ENCODE data around the gene PDIA4.

DNA sequence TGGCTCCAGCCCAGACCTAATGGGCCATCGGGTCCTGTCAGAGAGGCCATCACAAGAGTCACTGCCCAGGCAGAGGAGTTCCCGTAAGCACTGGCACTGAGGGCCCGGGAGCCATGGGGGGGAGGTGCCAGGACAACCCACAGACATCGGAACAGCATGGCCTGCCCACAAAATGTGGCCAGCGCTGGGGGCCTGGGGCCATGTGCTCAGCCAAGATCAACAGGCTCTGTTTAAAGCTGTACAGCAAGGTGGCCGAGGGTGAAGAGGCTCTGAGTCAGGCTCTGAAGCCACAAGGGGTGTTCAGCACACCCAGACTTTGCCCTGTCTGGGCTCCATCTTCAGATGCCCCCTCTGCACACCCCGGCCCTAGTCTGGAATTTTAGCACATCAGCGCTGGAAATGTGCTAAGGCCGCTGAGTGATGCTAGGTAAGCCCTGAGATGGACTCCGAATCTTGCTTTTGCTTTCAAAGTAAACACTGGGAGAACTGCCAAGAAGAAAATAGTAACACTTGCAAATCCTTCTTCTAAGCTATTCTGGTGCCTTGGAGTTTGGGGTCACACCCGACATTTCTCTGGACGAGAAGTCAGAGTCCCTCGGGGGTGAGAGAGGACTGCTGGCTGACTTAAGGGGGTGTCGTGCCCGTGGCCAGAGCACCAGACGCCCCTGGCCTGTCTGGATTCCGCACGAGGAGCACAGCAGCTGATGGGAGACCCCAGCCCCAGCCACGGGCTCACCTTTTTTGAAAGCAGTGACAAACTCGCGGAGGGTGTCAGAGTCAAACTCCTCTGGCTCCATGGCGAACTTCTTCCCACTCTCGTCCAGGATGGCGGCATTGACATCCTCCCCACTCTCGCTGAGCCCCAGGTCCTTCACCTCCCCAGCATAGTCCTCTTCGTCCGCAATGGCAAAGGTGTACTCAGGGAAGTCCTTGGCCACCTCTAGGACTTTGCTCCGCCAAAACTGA, 23.6 kb downstream of the PDIA4 start:
- TF ChIP-seq, protein P1, sequence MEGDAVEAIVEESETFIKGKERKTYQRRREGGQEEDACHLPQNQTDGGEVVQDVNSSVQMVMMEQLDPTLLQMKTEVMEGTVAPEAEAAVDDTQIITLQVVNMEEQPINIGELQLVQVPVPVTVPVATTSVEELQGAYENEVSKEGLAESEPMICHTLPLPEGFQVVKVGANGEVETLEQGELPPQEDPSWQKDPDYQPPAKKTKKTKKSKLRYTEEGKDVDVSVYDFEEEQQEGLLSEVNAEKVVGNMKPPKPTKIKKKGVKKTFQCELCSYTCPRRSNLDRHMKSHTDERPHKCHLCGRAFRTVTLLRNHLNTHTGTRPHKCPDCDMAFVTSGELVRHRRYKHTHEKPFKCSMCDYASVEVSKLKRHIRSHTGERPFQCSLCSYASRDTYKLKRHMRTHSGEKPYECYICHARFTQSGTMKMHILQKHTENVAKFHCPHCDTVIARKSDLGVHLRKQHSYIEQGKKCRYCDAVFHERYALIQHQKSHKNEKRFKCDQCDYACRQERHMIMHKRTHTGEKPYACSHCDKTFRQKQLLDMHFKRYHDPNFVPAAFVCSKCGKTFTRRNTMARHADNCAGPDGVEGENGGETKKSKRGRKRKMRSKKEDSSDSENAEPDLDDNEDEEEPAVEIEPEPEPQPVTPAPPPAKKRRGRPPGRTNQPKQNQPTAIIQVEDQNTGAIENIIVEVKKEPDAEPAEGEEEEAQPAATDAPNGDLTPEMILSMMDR (IDR thresholded peaks at IDR 0.05) = no peak
- TF ChIP-seq ZFX (IDR thresholded peaks at IDR 0.05; ENCODE audit: borderline replicate concordance) = no peak
